NCI-H82 (cell line): ENCODE measurements around the gene GALNT14.

Experiments
- DNase-seq: peaks from one replicate; lab custom pipeline; 2025; lab: John Stamatoyannopoulos, UW

Gene GALNT14

GRCh38 chr2:30974092-30974491 is 164.1 kb downstream of the GALNT14 start:
- peak; percentile 9 for DNase-seq

GRCh38 chr2:30971231-30972025 is 166.8 kb downstream of the GALNT14 start:
- no peak for DNase-seq

DNA sequence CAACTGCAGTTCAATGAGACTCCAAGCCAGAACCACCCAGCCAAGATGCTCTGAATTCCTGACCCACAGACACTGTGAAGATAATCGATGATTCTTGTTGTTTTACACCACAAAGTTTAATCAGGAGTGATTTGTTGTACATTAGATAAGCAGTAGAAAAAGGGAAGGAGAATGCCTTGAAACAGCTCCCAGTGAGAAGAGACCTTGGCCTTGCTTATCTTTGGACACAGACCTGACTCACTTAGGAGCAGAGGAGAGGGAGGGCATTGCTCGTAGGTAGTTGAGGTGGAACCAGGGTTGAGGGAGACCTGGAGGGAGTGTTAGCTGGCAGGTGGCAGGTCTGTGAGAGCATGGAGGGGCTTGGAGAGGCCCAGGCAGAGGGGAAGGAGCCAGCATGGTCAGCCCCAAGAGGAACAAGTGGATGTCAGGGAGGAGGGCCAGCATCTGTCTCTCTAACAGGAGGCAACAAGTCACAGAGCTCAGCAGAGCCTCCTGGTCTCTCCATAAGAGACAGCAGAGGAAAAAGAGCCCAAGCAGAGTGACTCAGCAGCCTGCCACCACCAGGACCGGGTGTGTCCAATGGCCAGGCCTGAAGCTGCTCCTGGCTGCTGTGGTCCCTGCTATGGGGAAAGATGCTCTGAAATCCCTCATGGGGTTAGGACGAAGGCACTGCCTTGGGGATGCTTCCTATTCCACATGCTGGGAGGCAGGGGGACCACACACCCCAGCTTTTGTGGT is 169.4 kb downstream of the GALNT14 start:
- DNase-seq: no peak

- no peak for DNase-seq
Observed at GRCh38 chr2:30966786-30967185, 171.5 kb downstream of the GALNT14 start.

DNA sequence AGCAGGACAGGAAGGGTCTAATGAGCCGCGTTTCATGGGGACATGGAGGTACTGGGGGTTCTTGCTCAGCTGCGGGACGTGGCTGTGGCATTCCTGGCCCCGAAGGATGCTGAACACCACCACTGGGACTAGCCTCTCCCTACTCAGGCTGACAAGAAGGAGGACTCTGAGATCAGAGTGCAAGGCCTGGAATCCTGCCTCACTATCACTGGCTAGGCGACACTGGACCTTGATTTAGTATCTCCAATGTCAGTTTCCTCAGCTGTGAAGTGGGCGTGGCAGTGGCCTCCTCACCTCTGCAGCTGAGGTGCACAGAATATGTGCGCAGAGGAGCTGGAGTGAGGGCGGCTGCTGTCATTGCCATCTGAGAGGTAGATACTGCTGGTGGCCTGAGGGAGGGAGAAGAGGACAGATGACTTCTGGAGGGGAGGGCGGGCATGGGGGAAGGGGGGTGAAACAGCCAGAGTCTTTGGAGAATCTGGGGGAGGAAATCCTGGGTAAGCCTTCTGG is 173.2 kb downstream of the GALNT14 start:
- DNase-seq: no peak

GRCh38 chr2:30964334-30965005 is 173.8 kb downstream of the GALNT14 start:
- DNase-seq: no peak

DNA sequence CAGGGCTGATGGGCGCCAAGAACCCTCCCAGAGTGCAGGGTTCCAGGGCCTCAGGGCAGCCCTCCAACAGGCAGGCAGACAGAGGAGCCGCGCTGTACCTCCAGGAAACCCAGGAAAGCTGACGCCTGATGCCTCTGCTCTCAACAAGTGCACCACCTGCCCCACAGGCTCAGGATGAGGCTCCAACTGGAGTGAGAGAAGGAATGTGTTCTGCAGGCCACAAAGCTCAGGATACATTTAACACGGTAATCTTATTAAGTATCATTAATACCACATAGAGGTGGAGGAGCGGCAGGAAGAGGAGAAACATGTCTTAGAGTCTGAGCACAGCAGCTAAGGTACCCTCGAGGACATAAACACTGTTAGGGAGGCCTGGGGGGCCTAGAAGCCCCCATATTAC is 175.1 kb downstream of the GALNT14 start:
- DNase-seq: peak; percentile 85

GRCh38 chr2:30960213-30960612 is 178.0 kb downstream of the GALNT14 start:
- no peak for DNase-seq

DNA sequence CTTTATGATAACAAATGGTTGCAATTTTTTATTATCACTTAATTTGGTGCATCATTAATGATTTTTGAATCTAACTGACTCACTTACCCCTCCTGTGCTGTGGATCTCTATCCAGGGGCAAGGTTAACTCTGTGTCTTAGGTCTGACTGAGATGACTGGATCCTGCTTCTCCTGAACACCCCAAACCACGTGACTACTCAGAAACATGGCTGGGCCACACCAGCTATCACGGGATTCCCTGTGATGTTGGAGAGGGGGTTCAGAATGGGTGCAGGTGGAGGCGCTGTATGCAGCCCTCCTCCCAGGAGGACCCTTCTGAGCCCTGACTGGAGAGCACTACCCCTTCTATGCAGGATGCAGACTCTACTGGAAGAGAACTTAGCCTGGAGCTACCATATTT is 178.6 kb downstream of the GALNT14 start:
- no peak for DNase-seq

GRCh38 chr2:30958918-30959265 is 179.3 kb downstream of the GALNT14 start:
- DNase-seq: no peak

DNA sequence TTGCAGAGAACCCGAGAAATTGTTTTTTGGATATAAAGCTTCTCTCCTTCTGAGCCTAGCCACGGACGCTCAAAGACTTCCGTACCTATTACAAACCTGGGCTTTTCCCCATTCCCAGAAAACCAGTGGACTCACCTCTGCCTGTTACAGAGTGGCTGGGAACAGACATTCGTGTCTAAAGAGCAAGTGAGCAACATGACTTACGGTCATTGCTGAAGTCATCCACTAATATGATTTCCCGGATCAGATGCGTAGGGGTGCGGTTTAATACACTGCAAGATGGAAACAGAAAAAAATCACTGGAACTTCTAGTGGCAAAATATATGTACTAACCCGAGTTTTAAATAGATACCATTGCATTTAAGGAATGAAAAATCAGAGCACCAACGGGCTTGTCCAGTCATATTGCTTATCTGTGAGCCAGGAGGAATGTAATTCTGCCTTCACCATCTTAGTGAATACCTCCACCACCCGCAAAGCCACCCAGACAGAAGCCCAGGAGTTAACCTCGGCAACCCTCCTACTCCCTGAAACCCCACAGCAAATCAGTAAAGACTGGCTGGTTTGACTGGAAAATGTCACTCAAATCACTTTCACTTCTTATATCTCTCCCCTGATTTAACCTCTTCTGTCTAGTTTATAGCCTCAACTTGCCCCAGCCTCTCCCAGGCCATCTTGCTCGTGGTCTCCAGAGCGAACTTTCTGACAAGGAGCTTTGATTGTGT is 179.9 kb downstream of the GALNT14 start:
- DNase-seq: no peak

GRCh38 chr2:30957591-30957990 is 180.6 kb downstream of the GALNT14 start:
- no peak for DNase-seq

GRCh38 chr2:30956995-30957394 is 181.2 kb downstream of the GALNT14 start:
- DNase-seq: no peak

- DNase-seq: no peak
Observed at GRCh38 chr2:30955516-30956132, 182.6 kb downstream of the GALNT14 start.

GRCh38 chr2:30950339-30950738 is 187.9 kb downstream of the GALNT14 start:
- DNase-seq: no peak

GRCh38 chr2:30949435-30949834 is 188.8 kb downstream of the GALNT14 start:
- no peak for DNase-seq

- no peak for DNase-seq
Observed at GRCh38 chr2:30948857-30949256, 189.4 kb downstream of the GALNT14 start.

DNA sequence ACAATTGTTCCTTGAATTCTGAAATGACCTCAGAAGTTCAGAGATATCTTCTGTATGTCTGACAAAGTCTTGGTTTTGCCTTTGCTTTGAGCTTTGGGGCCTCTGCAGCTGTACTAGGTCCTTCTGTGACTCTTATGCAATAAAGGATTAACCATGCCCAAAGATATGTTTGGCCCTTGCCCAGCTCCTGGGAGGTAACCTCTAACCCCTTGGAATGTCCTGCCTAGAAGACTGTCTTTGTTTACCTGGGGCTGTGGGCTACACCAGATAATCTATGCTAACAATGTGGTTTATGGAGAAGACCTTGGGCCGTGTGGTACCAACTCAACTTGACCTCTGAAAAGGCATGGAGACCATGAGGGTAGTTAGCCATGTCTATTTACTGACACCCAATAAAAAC is 190.1 kb downstream of the GALNT14 start:
- DNase-seq: no peak

DNA sequence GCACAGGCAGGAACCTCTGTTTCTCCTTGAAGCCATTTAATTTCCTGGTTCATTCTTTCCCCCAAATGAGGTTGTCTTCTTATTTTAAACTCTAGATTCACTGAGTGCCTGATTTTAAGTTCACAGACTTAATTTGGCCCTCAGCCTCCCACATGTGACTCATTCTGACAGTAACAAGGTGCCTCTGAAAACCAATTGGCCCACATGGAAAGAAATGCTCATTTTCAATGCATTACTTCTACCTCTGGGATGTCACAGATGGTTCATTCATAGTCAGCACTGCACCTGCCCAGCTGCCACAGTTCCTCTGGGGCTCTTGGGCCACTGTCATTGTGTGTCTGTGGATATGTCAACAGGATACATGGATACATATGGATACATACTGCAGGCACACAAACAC is 190.6 kb downstream of the GALNT14 start:
- no peak for DNase-seq

GRCh38 chr2:30942419-30942818 is 195.8 kb downstream of the GALNT14 start:
- no peak for DNase-seq

GRCh38 chr2:30940839-30941238 is 197.4 kb downstream of the GALNT14 start:
- no peak for DNase-seq

DNA sequence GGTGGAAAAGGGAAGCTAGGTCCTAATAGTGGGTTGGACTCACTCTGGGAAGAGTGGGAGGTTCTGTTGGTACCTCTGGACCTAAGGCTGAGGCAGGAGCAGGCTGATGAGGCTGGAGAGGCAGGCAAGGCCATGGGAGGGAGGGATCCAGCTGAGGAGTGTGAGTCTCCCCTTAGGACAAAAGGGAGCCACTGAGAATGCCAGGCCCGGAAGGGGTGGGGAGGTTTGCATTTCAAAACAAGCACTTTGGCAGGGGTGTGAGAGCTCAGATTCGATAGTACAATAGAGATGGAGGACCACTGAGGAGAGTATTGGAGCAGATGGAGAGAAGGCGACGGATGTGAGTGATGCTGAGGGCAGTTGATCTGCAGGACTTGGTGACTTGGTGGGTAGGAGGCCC is 198.9 kb downstream of the GALNT14 start:
- no peak for DNase-seq
